Measurements from ENCODE around the gene TENT5D. TPM values are rescaled to one million over a fixed set of nuclear protein-coding genes. Genes with fewer than 3 reads are reported as not detected.
A peak's percentile ranks its signal among the peaks of the same experiment; 100 is the strongest.
"Not testable (repeated sequence)": the region's sequence is repeated elsewhere in the genome, so short reads cannot be mapped to it uniquely, and the experiment has no call there.

Gene TENT5D
- polyA plus RNA-seq (2011; rRNA removed) (not detected in 2 replicates), polyA plus RNA-seq (2017; fragmentation: RNase III; extraction: RNeasy Plus Mini Kit Qiagen cat#74134 plus additional on column Dnase treatment) (not detected in 3 replicates), polyA minus RNA-seq (2011; rRNA and poly(A)+ RNA removed) (not detected in 2 replicates)
- polyA plus RNA-seq (2012; cell fraction: cytosol; rRNA removed): not detected in 2 replicates
- not detected in 2 replicates for polyA plus RNA-seq (2012; cell fraction: nucleus; rRNA removed)

DNA sequence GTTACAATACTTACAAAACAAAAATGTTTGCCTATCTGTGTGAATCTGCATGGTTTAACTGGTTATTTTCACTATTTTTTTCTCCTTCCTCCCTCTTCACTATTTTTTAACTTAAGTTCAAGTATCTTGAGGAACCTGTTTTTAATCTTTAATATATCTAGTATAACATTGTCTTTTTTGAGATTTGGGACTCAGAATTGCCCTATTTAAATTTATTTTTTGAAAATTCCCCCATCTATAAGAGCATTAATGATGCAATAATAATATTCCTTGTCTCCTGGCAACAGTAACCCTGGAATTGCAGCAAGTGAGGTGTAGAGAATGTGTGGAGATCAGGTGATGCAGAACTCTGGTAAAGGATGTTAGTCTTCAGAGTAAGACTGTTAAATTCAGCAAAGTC, at the start of gene TENT5D:
Gene TENT5D (plus strand): TSS at position 301 of the 400 bp plus-strand sequence. CDS start 22,093 bp downstream, outside the sequence.
- TF ChIP-seq ESRRA (IDR thresholded peaks at IDR 0.05; ENCODE audit: borderline replicate concordance, low read length) (no peak), NFE2L2 (conservative IDR thresholded peaks at IDR 0.05; ENCODE audit: low read length) (no peak), KDM5A (IDR thresholded peaks at IDR 0.05) (no peak), JUN (IDR thresholded peaks at IDR 0.05) (no peak), RFX5 (IDR thresholded peaks at IDR 0.05) (no peak), TFCP2L1 (CRISPR knock-in tag; IDR thresholded peaks at IDR 0.05) (no peak), RARB (CRISPR knock-in tag; IDR thresholded peaks at IDR 0.05) (no peak), ZNF302 (CRISPR knock-in tag; IDR thresholded peaks at IDR 0.05) (no peak), MAZ (IDR thresholded peaks at IDR 0.05; ENCODE audit: borderline replicate concordance, low read depth, low read length) (no peak), SMC3 (IDR thresholded peaks at IDR 0.05) (no peak), NR3C1 (IDR thresholded peaks at IDR 0.05) (no peak), CBX2 (IDR thresholded peaks at IDR 0.05; ENCODE audit: borderline replicate concordance, low read depth) (no peak), FOXS1 (CRISPR knock-in tag; IDR thresholded peaks at IDR 0.05) (no peak), ZFP36 (IDR thresholded peaks at IDR 0.05; ENCODE audit: borderline replicate concordance, partially characterized antibody) (no peak)
- TF ChIP-seq, protein P1, sequence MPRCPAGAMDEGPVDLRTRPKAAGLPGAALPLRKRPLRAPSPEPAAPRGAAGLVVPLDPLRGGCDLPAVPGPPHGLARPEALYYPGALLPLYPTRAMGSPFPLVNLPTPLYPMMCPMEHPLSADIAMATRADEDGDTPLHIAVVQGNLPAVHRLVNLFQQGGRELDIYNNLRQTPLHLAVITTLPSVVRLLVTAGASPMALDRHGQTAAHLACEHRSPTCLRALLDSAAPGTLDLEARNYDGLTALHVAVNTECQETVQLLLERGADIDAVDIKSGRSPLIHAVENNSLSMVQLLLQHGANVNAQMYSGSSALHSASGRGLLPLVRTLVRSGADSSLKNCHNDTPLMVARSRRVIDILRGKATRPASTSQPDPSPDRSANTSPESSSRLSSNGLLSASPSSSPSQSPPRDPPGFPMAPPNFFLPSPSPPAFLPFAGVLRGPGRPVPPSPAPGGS (IDR thresholded peaks at IDR 0.05): no peak
- DNase-seq (ENCODE audit: low read depth in 1 of 2, low spot score in 1 of 2): no peak
- Histone ChIP-seq H3K27ac (no peak within 1 kb of the TSS), H3K4me1 (no peaks in the 10 kb centered on the region), H3K4me3 (no peak within 1 kb of the TSS), H3K9me3 (no peaks in the 10 kb centered on the region), H3K4me2 (no peak within 1 kb of the TSS)
- POLR2A ChIA-PET: no interaction called here
- CTCF ChIA-PET: interaction anchor here (1.1 kb wide), 1 partner anchor 12 kb away, joined by 3 read pairs; no protein-coding TSS in a partner anchor
- no peak for ATAC-seq
- peak; percentile 7 for FAIRE-seq

- not testable (repeated sequence) for ATAC-seq, H3K27ac ChIP-seq
These were observed 34.6 kb upstream of the TENT5D start for GRCh38 chrX:80385651-80386050.

GRCh38 chrX:80388206-80388605, 32.0 kb upstream of the TENT5D start:
- TF ChIP-seq, protein P2, sequence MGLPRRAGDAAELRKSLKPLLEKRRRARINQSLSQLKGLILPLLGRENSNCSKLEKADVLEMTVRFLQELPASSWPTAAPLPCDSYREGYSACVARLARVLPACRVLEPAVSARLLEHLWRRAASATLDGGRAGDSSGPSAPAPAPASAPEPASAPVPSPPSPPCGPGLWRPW (IDR thresholded peaks at IDR 0.05): no peak
- no peak for TF ChIP-seq MAZ (IDR thresholded peaks at IDR 0.05; ENCODE audit: borderline replicate concordance, low read depth, low read length)
- TF ChIP-seq FOXS1 (CRISPR knock-in tag; IDR thresholded peaks at IDR 0.05): no peak
- no peak for TF ChIP-seq POLR2A (IDR thresholded peaks at IDR 0.05; ENCODE audit: low read length)
- TF ChIP-seq CBX8 (IDR thresholded peaks at IDR 0.05): no peak
- TF ChIP-seq CBX2 (IDR thresholded peaks at IDR 0.05; ENCODE audit: borderline replicate concordance, low read depth): no peak
- TF ChIP-seq BHLHE40 (IDR thresholded peaks at IDR 0.05; ENCODE audit: low read depth, low read length): no peak
- no peak for TF ChIP-seq CHD4 (IDR thresholded peaks at IDR 0.05; ENCODE audit: borderline replicate concordance)
- no peak for TF ChIP-seq HDAC2 (IDR thresholded peaks at IDR 0.05)
- no peak for TF ChIP-seq RAD21 (conservative IDR thresholded peaks at IDR 0.05 in 1 of 2, IDR thresholded peaks at IDR 0.05 in 1 of 2)
- no peak for TF ChIP-seq NFE2L2 (conservative IDR thresholded peaks at IDR 0.05; ENCODE audit: low read length)
- TF ChIP-seq FOSB (CRISPR knock-in tag; IDR thresholded peaks at IDR 0.05): no peak
- no peak for TF ChIP-seq NPAS2 (CRISPR knock-in tag; IDR thresholded peaks at IDR 0.05; ENCODE audit: borderline replicate concordance)
- TF ChIP-seq HMGXB4 (CRISPR knock-in tag; IDR thresholded peaks at IDR 0.05; ENCODE audit: borderline replicate concordance): no peak
- Histone ChIP-seq H3K27ac (no peak overlapping the region), H3K4me1 (no peaks in the 10 kb centered on the region), H3K4me2 (no peak overlapping the region), H3K9me3 (no peaks in the 10 kb centered on the region), H3K4me3 (no peak overlapping the region)
- ChIA-PET CTCF (interaction anchor here (0.6 kb wide), 1 partner anchor 29 kb away, joined by 3 read pairs; no protein-coding TSS in a partner anchor), POLR2A (no interaction called here)
- ATAC-seq (no peak; a peak in 1 of 6 replicates), DNase-seq (ENCODE audit: low read depth in 1 of 2, low spot score in 1 of 2) (no peak), FAIRE-seq (no peak)
- WGBS (ENCODE audit: missing lambda C conversion rate): 7% methylated on average over 1 of the region's 1 CpG

More at GRCh38 chrX:80385651-80386050, 34.6 kb upstream of the TENT5D start:
- CTCF ChIA-PET; FAIRE-seq; POLR2A ChIA-PET; H3K4me3 ChIP-seq; H3K4me2 ChIP-seq; DNase-seq (ENCODE audit: low read depth in 1 of 2, low spot score in 1 of 2); H3K9me3 ChIP-seq; H3K4me1 ChIP-seq: not testable (repeated sequence)
- 0% methylated on average over 1 of the region's 1 CpG for WGBS (ENCODE audit: missing lambda C conversion rate)
